Activated naive CD8-positive, alpha-beta T cell treated with anti-CD3 and anti-CD28 coated beads for 36 hours (primary cell): ENCODE results near the gene CAND1. TPM values are rescaled to one million over a fixed set of nuclear protein-coding genes. Genes with fewer than 3 reads are reported as not detected.

Experiments used
- DNase-seq: peaks from one replicate; pipeline ENCODE4 v3.0.0; 2021
- H3K27ac Mint-ChIP-seq: one replicate; pipeline ENCODE4 v1.8.0; 2022; ENCODE audit warnings: mild to moderate bottlenecking, moderate library complexity, mixed read lengths
- H3K27me3 Mint-ChIP-seq: one replicate; pipeline ENCODE4 v1.8.0; 2022; ENCODE audit warnings: mild to moderate bottlenecking, mixed read lengths
- H3K36me3 Mint-ChIP-seq: one replicate; pipeline ENCODE4 v1.8.0; 2021; ENCODE audit warnings: mild to moderate bottlenecking, mixed read lengths
- H3K4me1 Mint-ChIP-seq: one replicate; pipeline ENCODE4 v1.8.0; 2021; ENCODE audit warnings: mixed read lengths
- H3K4me3 Mint-ChIP-seq: one replicate; pipeline ENCODE4 v1.8.0; 2022; ENCODE audit warnings: mild to moderate bottlenecking, moderate library complexity, mixed read lengths
- H3K9me3 Mint-ChIP-seq: one replicate; pipeline ENCODE4 v1.8.0; 2022; ENCODE audit warnings: mixed read lengths
- total RNA-seq, 2 experiments: library from RNA; stranded (reverse); gene quantifications; one replicate each; pipeline ENCODE4 v1.2.3, GENCODE V29; 2021

CAND1 gene
- total RNA-seq, 2 experiments from 2014 or later, result 234 to 246 TPM

DNA sequence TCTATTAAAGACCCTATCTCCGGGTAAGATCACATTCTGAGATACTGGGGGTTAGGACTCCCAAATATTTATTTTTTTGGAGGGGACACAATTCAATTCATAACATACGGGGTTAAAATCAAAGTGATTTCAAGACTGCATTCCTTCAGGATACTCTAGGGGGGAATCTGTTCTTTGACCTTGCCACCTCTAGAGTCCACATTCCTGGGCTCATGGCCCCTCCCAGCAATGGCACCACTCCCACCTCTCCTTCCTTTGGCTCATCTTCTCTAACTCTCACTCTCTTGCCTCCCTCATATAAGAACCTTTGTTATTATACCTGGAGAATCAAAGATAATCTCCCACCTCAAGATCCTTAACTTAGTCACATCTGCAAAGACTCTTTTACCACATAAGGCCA, 79.5 kb downstream of the CAND1 start:
- H3K27me3 Mint-ChIP-seq, result no peaks in the 10 kb centered on the region
- H3K36me3 Mint-ChIP-seq, result peaks cover 16% of the 10 kb centered on the region

DNA sequence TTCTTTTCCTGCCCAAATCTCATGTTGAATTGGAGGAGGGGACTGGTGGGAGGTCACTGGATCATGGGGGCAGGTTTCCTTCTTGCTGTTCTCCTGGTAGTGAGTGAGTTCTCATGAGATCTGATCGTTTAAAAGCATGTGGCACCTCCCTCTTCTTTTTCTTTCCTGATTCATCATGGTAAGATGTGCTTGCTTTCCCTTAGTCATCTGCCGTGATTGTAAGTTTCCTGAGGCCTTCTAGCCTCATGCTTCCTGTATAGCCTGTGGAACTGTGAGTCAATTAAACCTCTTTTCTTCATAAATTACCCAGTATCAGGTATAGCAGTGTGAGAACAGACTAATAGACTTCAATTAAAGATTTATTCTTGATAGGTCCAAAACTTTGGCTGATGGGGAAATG, 83.5 kb downstream of the CAND1 start:
- H3K27ac Mint-ChIP-seq, result no peak overlapping the region
- no peak for DNase-seq
- peaks cover 3% of the 10 kb centered on the region for H3K36me3 Mint-ChIP-seq
- H3K9me3 Mint-ChIP-seq, result peaks cover under 1% of the 10 kb centered on the region
- H3K27me3 Mint-ChIP-seq, result no peaks in the 10 kb centered on the region
- peaks cover 11% of the 10 kb centered on the region for H3K4me1 Mint-ChIP-seq
- H3K4me3 Mint-ChIP-seq, result no peak overlapping the region

More for the DNA sequence above, 79.5 kb downstream of the CAND1 start:
- Mint-ChIP-seq H3K4me3 (no peak overlapping the region), H3K27ac (no peak overlapping the region), H3K9me3 (peaks cover 5% of the 10 kb centered on the region), H3K4me1 (no peaks in the 10 kb centered on the region)
- no peak for DNase-seq

DNA sequence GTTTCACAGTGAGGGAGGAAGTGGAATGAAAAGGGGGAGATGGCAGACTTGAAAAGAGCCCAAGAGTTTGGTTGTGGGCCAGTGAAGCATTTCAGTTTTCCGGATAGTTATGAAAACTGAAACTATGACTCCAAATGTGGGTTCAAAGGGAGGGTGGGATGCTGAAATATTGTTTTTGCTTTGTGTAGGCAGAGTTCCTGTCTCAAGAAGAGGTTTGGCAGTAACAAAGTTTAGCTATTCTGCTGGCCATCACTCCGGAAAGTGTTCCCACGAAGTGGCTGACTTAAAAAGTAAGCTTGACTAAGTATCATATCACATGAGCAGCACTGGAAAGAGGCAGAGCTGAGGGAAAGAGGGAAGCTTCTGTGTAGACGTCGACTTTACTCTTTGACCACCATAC, 85.2 kb downstream of the CAND1 start:
- H3K9me3 Mint-ChIP-seq, result no peaks in the 10 kb centered on the region
- H3K27me3 Mint-ChIP-seq, result no peaks in the 10 kb centered on the region
- no peaks in the 10 kb centered on the region for H3K36me3 Mint-ChIP-seq
- no peak for DNase-seq
- peaks cover 13% of the 10 kb centered on the region for H3K4me1 Mint-ChIP-seq
- H3K4me3 Mint-ChIP-seq, result no peak overlapping the region
- no peak overlapping the region for H3K27ac Mint-ChIP-seq

DNA sequence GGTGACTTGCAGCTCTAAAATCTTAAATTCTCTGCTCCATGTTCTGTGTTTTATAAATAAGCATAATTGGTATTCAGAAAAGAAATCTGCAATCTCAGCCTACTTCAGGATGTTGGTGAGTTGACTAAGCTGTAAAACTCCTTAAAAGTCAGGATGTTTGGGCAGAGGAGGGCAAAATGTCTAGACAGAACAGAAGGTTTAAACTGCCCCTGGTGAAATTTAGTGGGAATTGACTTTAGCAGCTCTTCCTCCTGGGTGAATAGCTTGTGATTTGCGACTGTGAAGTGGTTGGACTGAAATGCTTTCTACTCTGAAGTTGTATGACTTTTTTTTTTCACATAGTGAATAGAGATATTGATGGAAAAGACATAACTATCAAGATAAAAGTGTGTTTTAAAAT, 85.8 kb downstream of the CAND1 start:
- H3K4me1 Mint-ChIP-seq, result peaks cover 13% of the 10 kb centered on the region
- no peak overlapping the region for H3K27ac Mint-ChIP-seq
- no peak for DNase-seq
- no peaks in the 10 kb centered on the region for H3K9me3 Mint-ChIP-seq
- H3K27me3 Mint-ChIP-seq, result no peaks in the 10 kb centered on the region
- H3K4me3 Mint-ChIP-seq, result no peak overlapping the region
- no peaks in the 10 kb centered on the region for H3K36me3 Mint-ChIP-seq

DNA sequence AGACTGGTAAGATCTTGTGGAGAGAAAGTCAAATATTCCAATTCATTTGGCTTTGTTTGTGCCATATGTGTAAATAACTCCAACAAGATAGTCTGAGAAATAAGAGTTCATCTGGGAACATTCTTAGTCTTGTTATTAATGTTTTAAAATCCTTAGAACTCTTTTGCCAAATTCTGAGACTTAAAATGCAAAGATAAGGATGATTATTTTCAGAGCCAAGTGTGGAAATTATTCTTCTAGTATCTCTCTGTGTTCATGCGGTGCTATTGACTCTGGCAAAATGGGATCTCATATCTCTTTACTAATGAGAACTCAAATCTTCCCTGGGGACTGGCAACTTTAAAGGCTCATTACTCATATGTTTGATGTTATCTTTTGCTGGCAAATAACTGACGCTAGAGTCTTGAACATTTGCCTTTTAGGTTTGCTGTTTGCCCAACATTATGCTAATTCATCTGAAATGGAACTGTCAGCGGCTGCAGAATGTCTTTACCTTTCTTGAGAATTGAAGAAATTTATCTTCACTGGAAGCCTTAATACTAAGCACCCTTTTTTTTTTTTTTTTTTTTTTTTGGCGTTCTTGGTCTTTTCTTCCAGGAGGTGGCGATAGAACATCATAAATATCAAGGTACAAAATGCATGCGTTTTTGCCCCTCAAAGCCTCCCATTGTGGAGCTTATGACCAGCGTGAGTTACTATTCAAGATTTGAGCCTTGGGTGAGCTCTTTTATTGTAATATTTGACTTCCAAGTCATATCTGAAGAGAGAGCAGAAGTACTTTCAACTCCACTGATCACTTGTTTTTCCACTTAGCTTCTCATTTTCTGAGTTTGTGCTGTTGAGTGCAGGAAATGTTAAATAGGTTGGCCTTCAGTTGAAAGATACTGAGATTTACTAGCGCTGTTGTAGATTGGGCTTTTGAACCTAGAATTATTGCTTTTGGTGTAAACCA, 86.5 kb downstream of the CAND1 start:
- Mint-ChIP-seq H3K4me1 (peaks cover 13% of the 10 kb centered on the region), H3K4me3 (no peak overlapping the region), H3K36me3 (no peaks in the 10 kb centered on the region), H3K27ac (no peak overlapping the region), H3K27me3 (no peaks in the 10 kb centered on the region), H3K9me3 (no peaks in the 10 kb centered on the region)
- no peak for DNase-seq

DNA sequence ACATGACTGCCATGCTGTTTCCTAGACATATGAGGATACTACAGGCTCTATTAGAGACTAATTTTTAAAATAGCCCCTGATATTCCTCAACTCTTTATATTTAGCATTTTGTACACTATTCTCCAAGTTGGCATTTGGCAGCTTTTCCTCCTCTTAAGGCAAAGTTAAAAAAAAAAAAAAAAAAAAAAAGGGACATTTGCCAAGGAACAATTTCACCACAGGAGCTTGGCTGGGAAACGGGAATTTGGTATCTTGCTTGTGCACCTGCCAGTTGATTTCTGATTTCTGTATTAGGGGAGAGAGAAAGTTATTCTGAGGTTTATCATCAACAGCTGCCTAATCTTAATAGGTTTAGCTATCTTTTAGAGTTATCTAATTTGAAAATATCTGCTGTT, 87.2 kb downstream of the CAND1 start:
- Mint-ChIP-seq H3K36me3 (peaks cover 3% of the 10 kb centered on the region), H3K9me3 (no peaks in the 10 kb centered on the region), H3K27me3 (no peaks in the 10 kb centered on the region), H3K27ac (no peak overlapping the region), H3K4me1 (peaks cover 13% of the 10 kb centered on the region), H3K4me3 (no peak overlapping the region)
- DNase-seq, result no peak

DNA sequence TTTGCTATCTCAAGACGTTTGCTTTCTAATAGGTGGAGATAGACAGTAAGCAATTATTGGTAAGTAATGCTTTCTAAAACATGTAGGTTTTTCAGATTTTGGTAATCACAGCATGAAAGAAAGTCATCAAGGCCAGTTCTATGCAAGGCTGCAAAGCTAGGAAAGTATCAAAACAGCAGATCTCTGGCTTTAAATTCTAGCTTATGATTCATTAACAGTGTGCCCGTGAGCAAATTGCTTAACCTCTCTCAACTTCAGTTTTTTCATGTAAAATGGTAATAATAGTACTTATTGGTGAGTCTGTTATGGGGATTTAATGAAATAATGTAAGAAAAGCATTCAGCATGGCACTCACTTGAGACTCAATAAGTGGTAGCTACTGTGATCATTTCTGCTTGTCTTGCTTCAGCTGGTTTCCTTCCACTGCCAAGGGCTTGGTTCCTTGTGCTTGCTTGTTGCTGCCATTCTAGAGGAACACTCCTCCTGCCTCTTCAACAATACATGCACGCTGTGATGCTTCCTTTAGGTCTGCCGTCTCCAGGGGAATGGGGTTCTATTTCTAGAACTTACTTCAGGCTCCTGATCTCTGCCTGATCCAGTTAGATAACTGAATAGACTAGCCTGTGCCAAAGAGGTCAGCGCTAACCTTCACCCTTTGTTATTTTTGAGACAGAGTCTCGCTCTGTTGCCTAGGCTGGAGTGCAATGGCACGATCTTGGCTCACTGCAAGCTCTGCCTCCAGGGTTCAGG, 88.4 kb downstream of the CAND1 start:
- no peaks in the 10 kb centered on the region for H3K27me3 Mint-ChIP-seq
- peaks cover 3% of the 10 kb centered on the region for H3K36me3 Mint-ChIP-seq
- H3K27ac Mint-ChIP-seq, result no peak overlapping the region
- H3K4me1 Mint-ChIP-seq, result peaks cover 13% of the 10 kb centered on the region
- peaks cover 4% of the 10 kb centered on the region for H3K9me3 Mint-ChIP-seq
- DNase-seq, result no peak
- H3K4me3 Mint-ChIP-seq, result no peak overlapping the region

- no peak overlapping the region for H3K4me3 Mint-ChIP-seq
- H3K9me3 Mint-ChIP-seq, result peaks cover 4% of the 10 kb centered on the region
- H3K27ac Mint-ChIP-seq, result no peak overlapping the region
Measured at GRCh38 chr12:67358781-67359338, 89.7 kb downstream of the CAND1 start.

GRCh38 chr12:67362526-67362925, 93.4 kb downstream of the CAND1 start:
- Mint-ChIP-seq H3K9me3 (peaks cover 4% of the 10 kb centered on the region), H3K27ac (no peak overlapping the region), H3K4me1 (peaks cover 2% of the 10 kb centered on the region), H3K36me3 (peaks cover 3% of the 10 kb centered on the region), H3K27me3 (no peaks in the 10 kb centered on the region), H3K4me3 (no peak overlapping the region)
- no peak for DNase-seq

More at GRCh38 chr12:67358781-67359338, 89.7 kb downstream of the CAND1 start:
- DNase-seq, result no peak
- peaks cover 13% of the 10 kb centered on the region for H3K4me1 Mint-ChIP-seq
- peaks cover 3% of the 10 kb centered on the region for H3K36me3 Mint-ChIP-seq
- H3K27me3 Mint-ChIP-seq, result no peaks in the 10 kb centered on the region

GRCh38 chr12:67364228-67364627, 95.1 kb downstream of the CAND1 start:
- no peak for DNase-seq
- H3K4me3 Mint-ChIP-seq, result no peak overlapping the region
- peaks cover 3% of the 10 kb centered on the region for H3K36me3 Mint-ChIP-seq
- H3K27me3 Mint-ChIP-seq, result no peaks in the 10 kb centered on the region
- H3K4me1 Mint-ChIP-seq, result no peaks in the 10 kb centered on the region
- no peak overlapping the region for H3K27ac Mint-ChIP-seq
- peaks cover 4% of the 10 kb centered on the region for H3K9me3 Mint-ChIP-seq

DNA sequence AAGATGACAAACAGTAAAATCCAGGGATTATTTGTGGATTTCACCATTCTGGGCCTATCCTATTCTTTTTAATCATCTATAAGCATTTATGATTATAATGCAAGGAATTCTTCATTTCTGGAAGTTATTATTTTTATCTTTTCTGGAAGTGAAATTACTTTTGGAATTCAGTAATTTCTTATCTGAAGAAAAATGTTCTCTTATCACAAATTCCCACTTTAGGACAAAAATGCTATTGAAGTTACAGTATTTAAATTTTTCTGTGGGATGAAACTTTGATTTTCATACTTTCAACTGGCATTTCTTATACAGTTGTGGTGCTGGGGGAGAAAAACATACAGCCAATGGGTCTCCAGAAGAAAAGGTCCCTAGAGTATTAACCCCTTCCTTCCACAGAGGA, 96.0 kb downstream of the CAND1 start:
- Mint-ChIP-seq H3K4me3 (no peak overlapping the region), H3K9me3 (peaks cover 4% of the 10 kb centered on the region), H3K27me3 (no peaks in the 10 kb centered on the region), H3K36me3 (peaks cover 3% of the 10 kb centered on the region), H3K27ac (no peak overlapping the region), H3K4me1 (no peaks in the 10 kb centered on the region)
- no peak for DNase-seq

DNA sequence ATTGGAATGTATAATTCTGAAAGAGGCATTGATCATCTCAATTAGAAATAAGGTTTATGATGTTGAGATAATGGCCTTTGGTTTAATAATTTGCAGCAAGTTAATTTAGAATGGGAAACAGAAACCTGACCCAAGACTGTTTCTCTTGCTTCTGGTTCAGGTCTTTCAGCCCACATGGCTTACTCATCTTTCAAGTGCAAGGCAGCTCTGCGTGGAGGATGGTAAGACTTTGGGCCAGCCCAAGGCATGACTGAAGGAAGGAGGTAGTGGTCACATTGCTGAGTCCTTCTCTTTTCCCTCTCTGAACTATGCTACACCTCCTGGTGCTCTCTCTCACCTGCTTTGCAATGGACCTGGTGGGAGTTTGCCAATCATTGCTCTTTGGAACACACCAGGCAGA, 98.7 kb downstream of the CAND1 start:
- H3K4me1 Mint-ChIP-seq, result no peaks in the 10 kb centered on the region
- H3K4me3 Mint-ChIP-seq, result no peak overlapping the region
- H3K9me3 Mint-ChIP-seq, result peaks cover 6% of the 10 kb centered on the region
- no peak for DNase-seq
- no peak overlapping the region for H3K27ac Mint-ChIP-seq
- peaks cover 2% of the 10 kb centered on the region for H3K36me3 Mint-ChIP-seq
- H3K27me3 Mint-ChIP-seq, result no peaks in the 10 kb centered on the region
